GM10266 (cell line): ENCODE measurements around the gene NLRX1.
"Not testable (repeated sequence)": the region's sequence is repeated elsewhere in the genome, so short reads cannot be mapped to it uniquely, and the experiment has no call there.

Experiments
- DNase-seq: peaks from one replicate; pipeline ENCODE4 v3.0.0; 2012; ENCODE audit errors: extremely low spot score
- CTCF ChIP-seq: IDR thresholded peaks from 2 replicates; pipeline ENCODE4 v1.5.1; 2012; ENCODE audit warnings: mild to moderate bottlenecking, low read depth; ENCODE audit not compliant: control insufficient read depth, insufficient read depth; ENCODE audit errors: missing control alignments

Gene NLRX1

GRCh38 chr11:119179983-119180382, 11.5 kb downstream of the NLRX1 start:
- no peak for DNase-seq
- no peak for TF ChIP-seq CTCF

- no peak for DNase-seq
- TF ChIP-seq CTCF = no peak
Measured at GRCh38 chr11:119180729-119181676, 12.5 kb downstream of the NLRX1 start.

- no peak for TF ChIP-seq CTCF
Measured at GRCh38 chr11:119181677-119182412, 13.3 kb downstream of the NLRX1 start.

GRCh38 chr11:119184399-119184798, 15.9 kb downstream of the NLRX1 start:
- not testable (repeated sequence) for DNase-seq

More at GRCh38 chr11:119181677-119182412, 13.3 kb downstream of the NLRX1 start:
- no peak for DNase-seq

- DNase-seq = no peak
- no peak for TF ChIP-seq CTCF
Measured at GRCh38 chr11:119185981-119186634, 17.6 kb downstream of the NLRX1 start.

GRCh38 chr11:119187123-119187892, 18.8 kb downstream of the NLRX1 start:
- TF ChIP-seq CTCF = no peak
- no peak for DNase-seq

- TF ChIP-seq CTCF = no peak
- no peak for DNase-seq
Measured at GRCh38 chr11:119188067-119188466, 19.5 kb downstream of the NLRX1 start.
